Activated CD4-positive, alpha-beta memory T cell treated with anti-CD3 and anti-CD28 coated beads, Interleukin-2, amount 10 ng/mL, durations not matched to agents 7 days and 5 days (primary cell): Measurements from ENCODE around the gene ZNF19. TPM values are rescaled to one million over a fixed set of nuclear protein-coding genes. Genes with fewer than 3 reads are reported as not detected.
A peak's percentile ranks its signal among the peaks of the same experiment; 100 is the strongest.

Source experiments
- CTCF ChIA-PET: fragments of 350-600 bp; sonication (Branson Sonifier 250); formaldehyde crosslinking; loops from one replicate; lab custom pipeline; 2021; ENCODE audit warnings: antibody characterized with exemption, inconsistent platforms; lab: Charles Lee
- POLR2A ChIA-PET: fragments of 350-600 bp; sonication (Branson Sonifier 250); formaldehyde crosslinking; loops from one replicate; lab custom pipeline; 2021; ENCODE audit warnings: antibody characterized with exemption; lab: Charles Lee
- DNase-seq: peaks from one replicate; pipeline ENCODE4 v3.0.0-alpha.2; 2020
- H3K27ac Mint-ChIP-seq: one replicate; pipeline ENCODE4 v1.8.0; 2021; ENCODE audit warnings: mild to moderate bottlenecking, mixed read lengths
- H3K27me3 Mint-ChIP-seq: one replicate; pipeline ENCODE4 v1.8.0; 2021; ENCODE audit warnings: mixed read lengths
- H3K36me3 Mint-ChIP-seq: one replicate; pipeline ENCODE4 v1.8.0; 2021; ENCODE audit warnings: low read depth, mixed read lengths
- H3K4me1 Mint-ChIP-seq: one replicate; pipeline ENCODE4 v1.8.0; 2021; ENCODE audit warnings: mixed read lengths
- H3K4me3 Mint-ChIP-seq: one replicate; pipeline ENCODE4 v1.8.0; 2021; ENCODE audit warnings: mild to moderate bottlenecking, mixed read lengths
- H3K9me3 Mint-ChIP-seq: one replicate; pipeline ENCODE4 v1.8.0; 2021; ENCODE audit warnings: mixed read lengths
- total RNA-seq, 2 experiments: library from RNA; stranded (reverse); gene quantifications; one replicate each; pipeline ENCODE4 v1.2.3, GENCODE V29; 2021

ZNF19 gene
- total RNA-seq, 2 experiments from 2014 or later = 2.1 to 2.8 TPM

DNA sequence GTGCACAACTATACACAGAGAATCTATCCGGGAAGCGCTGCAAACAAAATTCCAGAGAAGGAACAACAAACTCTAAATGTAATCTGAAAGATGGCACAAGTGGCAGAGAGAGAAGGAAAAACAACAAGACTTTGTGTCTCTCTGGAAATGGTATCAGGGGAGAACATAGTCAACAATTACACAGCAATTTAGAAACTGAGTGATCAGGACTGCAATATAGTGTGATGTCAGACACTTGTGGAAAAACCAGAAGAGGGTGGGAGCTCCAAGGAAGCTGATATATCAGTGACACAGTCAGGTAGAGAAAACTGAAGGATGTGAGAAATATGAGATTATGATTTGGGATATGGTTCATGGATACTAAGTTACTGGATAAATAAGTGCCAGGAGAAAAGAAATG is 8.2 kb downstream of the ZNF19 start:
- POLR2A ChIA-PET = no interaction called here

DNA sequence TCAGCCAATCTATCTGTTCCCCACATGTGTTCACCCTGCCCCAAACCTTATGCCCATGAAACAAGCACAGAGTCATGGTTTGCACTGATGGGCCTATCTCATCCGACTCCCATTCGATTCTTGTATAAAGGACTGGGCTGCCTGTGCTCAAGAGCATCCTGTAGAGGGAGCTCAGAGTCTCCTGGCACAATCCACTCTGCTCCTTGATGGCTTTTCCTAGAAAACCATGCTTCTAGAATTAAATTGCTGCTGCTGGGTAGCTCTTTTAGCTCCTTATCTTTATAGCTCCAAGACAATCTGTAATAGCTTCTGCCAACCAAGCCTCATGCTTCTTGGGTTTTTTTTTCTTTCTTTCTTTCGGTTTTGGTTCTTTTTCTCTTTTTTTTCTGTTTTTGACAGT is 9.7 kb downstream of the ZNF19 start:
- H3K4me1 Mint-ChIP-seq = peaks cover 28% of the 10 kb centered on the region
- H3K4me3 Mint-ChIP-seq = no peak overlapping the region
- H3K27me3 Mint-ChIP-seq = no peaks in the 10 kb centered on the region
- H3K36me3 Mint-ChIP-seq = no peaks in the 10 kb centered on the region
- ChIA-PET POLR2A (no interaction called here), CTCF (interaction anchor here (0.8 to 1.1 kb wide), 2 partner anchors 10 to 20 kb away, joined by 4 to 5 read pairs; partner anchors contain the start of gene ZNF19)
- no peak overlapping the region for H3K27ac Mint-ChIP-seq
- no peak for DNase-seq
- no peaks in the 10 kb centered on the region for H3K9me3 Mint-ChIP-seq

More for the DNA sequence above, 8.2 kb downstream of the ZNF19 start:
- Mint-ChIP-seq H3K27ac (no peak overlapping the region), H3K4me3 (no peak overlapping the region), H3K27me3 (no peaks in the 10 kb centered on the region), H3K36me3 (no peaks in the 10 kb centered on the region), H3K9me3 (no peaks in the 10 kb centered on the region), H3K4me1 (peaks cover 36% of the 10 kb centered on the region)
- DNase-seq = no peak
- CTCF ChIA-PET = no interaction called here

DNA sequence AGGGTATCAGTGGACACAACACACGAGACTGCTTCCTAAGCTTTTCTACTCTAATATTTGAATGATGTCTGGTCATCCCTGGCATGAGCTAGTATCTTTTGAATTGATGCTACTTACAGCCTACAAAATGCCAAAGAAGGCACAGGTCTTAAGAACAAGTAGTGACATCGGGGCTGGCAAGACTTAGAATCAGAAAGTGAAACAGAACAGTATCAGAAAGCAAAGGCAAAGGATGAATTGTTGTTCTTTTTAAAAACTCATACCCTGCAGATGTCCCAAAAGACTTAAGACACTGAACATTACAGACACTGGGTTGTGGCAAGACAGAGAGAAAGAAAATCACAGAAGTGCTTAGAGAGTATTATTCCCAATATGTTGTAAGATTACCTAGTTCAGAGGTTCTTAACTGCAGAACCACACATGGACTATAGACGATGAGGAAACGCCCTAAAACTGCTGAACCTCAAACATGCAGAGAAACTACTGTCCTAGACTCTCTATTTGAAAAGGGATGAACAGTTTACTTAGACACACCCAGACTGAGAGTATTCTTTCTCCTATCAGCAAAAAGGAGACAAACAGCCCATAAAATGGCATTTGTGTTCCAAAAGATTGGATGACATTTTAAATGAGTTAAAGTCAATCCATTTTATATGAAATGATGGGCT is 12.5 kb downstream of the ZNF19 start:
- no peaks in the 10 kb centered on the region for H3K9me3 Mint-ChIP-seq
- CTCF ChIA-PET = interaction anchor here (0.6 kb wide), 1 partner anchor 181 kb away, joined by 4 read pairs; no protein-coding TSS in a partner anchor
- H3K27ac Mint-ChIP-seq = no peak overlapping the region
- POLR2A ChIA-PET = interaction anchor here (0.8 to 0.9 kb wide), 2 partner anchors 14 to 15 kb away, joined by 3 read pairs; partner anchors contain the start of gene ZNF23
- no peaks in the 10 kb centered on the region for H3K36me3 Mint-ChIP-seq
- H3K4me1 Mint-ChIP-seq = peaks cover 18% of the 10 kb centered on the region
- DNase-seq = no peak
- no peak overlapping the region for H3K4me3 Mint-ChIP-seq
- H3K27me3 Mint-ChIP-seq = no peaks in the 10 kb centered on the region

DNA sequence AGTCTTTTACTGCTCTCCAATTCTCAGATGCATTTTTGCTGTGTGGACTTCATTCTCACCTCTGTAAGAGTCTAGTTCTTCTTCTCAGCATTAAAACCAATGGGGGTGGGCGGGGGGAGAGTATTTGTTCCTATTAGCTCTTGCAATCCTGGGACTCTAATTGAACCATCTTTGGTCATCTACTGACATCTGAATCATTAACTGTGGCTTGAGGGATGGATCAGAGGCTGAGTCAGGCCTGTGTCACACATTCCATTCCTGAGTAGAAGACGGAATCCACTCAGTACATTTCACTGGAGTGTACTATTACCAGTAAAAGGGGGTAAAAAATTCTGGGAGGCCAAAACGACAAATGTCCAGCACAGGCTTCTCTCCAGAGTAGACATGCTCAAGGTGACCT is 14.3 kb downstream of the ZNF19 start:
- H3K27ac Mint-ChIP-seq = no peak overlapping the region

DNA sequence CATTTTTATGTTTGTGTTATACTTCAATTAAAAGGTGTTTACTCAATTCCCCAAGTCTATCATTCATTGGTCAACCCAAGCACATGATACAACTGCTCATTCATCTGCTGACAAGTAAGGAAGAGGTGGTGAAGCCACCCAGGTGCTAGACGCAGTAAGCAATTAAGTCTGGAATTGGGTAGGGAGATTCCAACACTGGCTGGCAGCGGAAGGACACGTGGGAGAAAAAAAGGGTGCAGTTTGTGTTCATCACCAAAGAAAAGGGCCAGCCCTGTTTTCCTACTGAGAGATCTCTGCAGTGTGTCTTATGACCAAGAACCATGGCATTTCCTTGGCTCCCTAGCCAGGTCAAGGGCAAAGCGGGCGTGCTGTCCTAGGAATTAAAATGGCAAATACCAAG is 15.2 kb downstream of the ZNF19 start:
- Mint-ChIP-seq H3K4me3 (no peak overlapping the region), H3K9me3 (no peaks in the 10 kb centered on the region), H3K27ac (no peak overlapping the region), H3K27me3 (no peaks in the 10 kb centered on the region), H3K36me3 (no peaks in the 10 kb centered on the region), H3K4me1 (peaks cover 14% of the 10 kb centered on the region)
- CTCF ChIA-PET = interaction anchor here (1.2 kb wide), 1 partner anchor 10 kb away, joined by 3 read pairs; no protein-coding TSS in a partner anchor
- DNase-seq = no peak
- POLR2A ChIA-PET = no interaction called here

More for the DNA sequence above, 14.3 kb downstream of the ZNF19 start:
- Mint-ChIP-seq H3K36me3 (no peaks in the 10 kb centered on the region), H3K4me3 (no peak overlapping the region), H3K27me3 (no peaks in the 10 kb centered on the region), H3K9me3 (no peaks in the 10 kb centered on the region), H3K4me1 (peaks cover 14% of the 10 kb centered on the region)
- CTCF ChIA-PET = interaction anchor here (1.2 kb wide), 1 partner anchor 9 kb away, joined by 3 read pairs; no protein-coding TSS in a partner anchor
- POLR2A ChIA-PET = no interaction called here
- DNase-seq = no peak

DNA sequence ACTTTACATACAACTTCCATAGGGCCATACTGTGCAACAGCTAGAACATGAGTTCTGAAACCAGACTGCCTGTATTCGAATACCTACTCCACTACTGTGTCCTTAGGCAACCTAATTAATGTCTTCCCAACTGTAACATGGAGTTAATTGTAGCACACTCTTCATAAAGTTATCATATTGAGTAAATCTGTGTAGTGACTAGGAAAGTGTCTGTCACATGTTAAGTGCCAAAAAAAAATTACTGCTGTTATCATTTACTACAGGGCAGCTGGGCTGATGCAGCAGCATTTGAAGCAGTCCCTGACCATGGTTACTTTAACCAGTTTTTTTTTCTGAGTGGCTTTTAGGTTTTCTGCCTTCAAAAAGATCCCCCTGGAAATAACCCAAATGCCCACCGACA is 16.2 kb downstream of the ZNF19 start:
- H3K36me3 Mint-ChIP-seq = no peaks in the 10 kb centered on the region
- H3K4me1 Mint-ChIP-seq = peaks cover 14% of the 10 kb centered on the region
- POLR2A ChIA-PET = no interaction called here
- no peak overlapping the region for H3K27ac Mint-ChIP-seq
- H3K9me3 Mint-ChIP-seq = no peaks in the 10 kb centered on the region
- no peaks in the 10 kb centered on the region for H3K27me3 Mint-ChIP-seq
- DNase-seq = no peak
- CTCF ChIA-PET = no interaction called here
- no peak overlapping the region for H3K4me3 Mint-ChIP-seq

DNA sequence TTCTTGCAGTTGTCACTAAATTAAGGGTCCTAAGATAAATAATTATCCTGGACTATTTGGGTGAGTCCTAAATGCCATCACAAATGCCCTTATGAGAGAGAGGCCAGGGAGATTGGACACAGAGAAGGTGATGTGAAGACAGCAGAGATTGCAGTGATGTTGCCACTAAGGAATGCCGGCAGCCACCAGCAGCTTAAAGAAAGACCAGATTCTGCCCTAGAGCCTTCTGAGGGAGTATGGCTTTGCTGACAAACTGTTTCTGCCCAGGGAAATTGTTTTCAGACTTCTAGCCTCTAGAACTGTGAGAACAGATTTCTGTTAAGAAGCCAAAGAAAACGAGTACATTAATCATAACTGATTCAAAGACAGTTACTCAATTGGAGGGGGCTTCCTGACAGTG is 17.1 kb downstream of the ZNF19 start:
- DNase-seq = no peak
- no peak overlapping the region for H3K4me3 Mint-ChIP-seq
- H3K27ac Mint-ChIP-seq = no peak overlapping the region
- no peaks in the 10 kb centered on the region for H3K9me3 Mint-ChIP-seq
- ChIA-PET CTCF (no interaction called here), POLR2A (interaction anchor here (1.0 kb wide), 1 partner anchor 10 kb away, joined by 3 read pairs; no protein-coding TSS in a partner anchor)
- H3K27me3 Mint-ChIP-seq = no peaks in the 10 kb centered on the region
- H3K36me3 Mint-ChIP-seq = no peaks in the 10 kb centered on the region
- peaks cover 8% of the 10 kb centered on the region for H3K4me1 Mint-ChIP-seq

DNA sequence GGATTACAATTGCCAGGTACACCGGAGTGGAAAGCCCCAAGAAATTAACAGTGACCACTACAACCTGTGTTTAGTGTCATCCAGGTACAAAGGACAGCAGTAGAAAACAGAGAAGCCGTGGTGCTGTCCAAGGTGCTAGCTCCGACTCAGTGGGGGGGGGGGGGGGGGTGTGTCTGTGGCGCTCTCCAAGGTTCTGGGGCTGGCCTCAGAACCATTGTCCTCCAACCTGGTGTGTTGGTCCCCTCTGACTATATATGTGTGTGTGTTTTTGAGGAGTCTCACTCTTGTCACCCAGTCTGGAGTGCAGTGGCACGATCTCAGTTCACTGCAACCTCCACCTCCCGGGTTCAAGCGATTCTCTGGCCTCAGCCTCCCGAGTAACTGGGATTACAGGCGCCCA is 21.3 kb downstream of the ZNF19 start:
- H3K4me3 Mint-ChIP-seq = no peak overlapping the region
- peak; percentile 48 for DNase-seq
- no peak overlapping the region for H3K27ac Mint-ChIP-seq
- H3K9me3 Mint-ChIP-seq = no peaks in the 10 kb centered on the region
- H3K27me3 Mint-ChIP-seq = no peaks in the 10 kb centered on the region
- H3K4me1 Mint-ChIP-seq = peaks cover 4% of the 10 kb centered on the region
- no peaks in the 10 kb centered on the region for H3K36me3 Mint-ChIP-seq
- ChIA-PET POLR2A (interaction anchor here (0.5 kb wide), 1 partner anchor 98 kb away, joined by 3 read pairs; no protein-coding TSS in a partner anchor), CTCF (no interaction called here)

DNA sequence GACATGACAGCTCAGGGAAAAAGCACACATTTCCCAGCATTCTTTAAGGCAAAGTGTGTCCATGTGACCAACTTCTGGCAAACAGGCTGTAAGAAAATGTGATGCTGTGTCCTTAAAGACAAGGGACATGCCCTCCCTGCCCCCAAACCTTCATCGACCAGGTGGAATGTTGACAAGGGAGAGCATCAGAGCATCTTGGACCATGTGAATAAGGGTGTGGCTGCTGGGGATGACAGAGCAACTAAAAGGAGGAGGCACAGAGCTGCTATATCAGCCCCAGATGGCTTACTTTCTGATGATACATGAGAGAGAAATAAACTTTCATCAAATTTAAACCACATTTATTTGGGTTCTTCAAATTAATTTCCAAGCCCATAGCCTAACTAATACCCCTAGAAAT is 24.9 kb downstream of the ZNF19 start:
- peaks cover 24% of the 10 kb centered on the region for H3K4me1 Mint-ChIP-seq
- POLR2A ChIA-PET = interaction anchor here (3.0 kb wide), 1 partner anchor 20 kb away, joined by 26 read pairs; no protein-coding TSS in a partner anchor

DNA sequence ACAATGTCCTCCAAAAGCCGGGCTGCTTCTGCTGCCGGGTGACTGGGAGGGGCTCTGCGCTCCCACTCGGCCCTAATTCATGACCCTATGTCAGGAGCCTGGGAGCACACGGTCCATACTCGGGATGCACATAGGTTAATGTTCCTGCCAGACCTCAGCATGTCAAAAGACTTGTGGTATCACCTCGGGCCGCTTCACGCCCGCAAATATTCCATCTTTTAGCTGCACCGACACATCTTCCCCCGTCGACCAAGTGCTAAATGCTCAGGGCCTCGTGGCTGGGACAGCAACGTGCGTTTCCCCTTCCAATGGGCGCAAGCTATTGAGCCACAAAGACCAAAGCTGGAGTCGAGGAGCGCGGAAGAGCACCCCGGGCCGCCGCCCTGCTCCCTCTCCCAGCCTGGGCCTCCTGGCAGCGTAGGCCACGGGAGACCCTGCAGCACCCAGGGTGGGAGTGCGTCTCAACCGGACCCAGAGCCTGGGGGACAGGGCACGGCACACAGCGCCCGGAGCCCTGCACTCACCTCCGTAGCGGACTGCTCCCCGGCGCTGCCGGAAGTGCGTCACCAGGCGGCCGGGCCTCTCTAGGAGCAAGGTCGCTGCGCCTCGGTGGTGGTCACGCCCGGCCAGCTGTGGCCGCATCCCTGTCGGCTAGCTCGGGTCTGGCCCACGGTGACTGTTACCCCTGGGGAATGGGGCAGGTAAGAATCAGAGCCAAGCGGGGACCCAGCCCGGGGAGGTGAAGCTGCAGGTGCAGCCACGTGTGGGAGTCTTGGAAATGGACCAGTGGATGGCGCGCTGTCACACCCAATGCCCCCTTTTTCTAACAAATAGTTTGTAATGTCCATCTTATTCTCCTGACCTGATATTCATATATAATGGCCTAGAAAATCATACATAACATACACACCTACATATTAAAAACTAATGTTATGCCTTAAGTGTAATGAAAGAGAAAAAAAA is 27.2 kb downstream of the ZNF19 start, which contains the start of gene ZNF23:
Gene ZNF23, minus strand, starts transcription at position 562 of the 963 bp plus-strand sequence. CDS start 5,451 bp downstream, outside the sequence.
- peak; percentile 81 for DNase-seq
- Mint-ChIP-seq H3K9me3 (no peaks in the 10 kb centered on the region), H3K4me3 (peak within 1 kb of the TSS; percentile 89), H3K4me1 (peaks cover 24% of the 10 kb centered on the region), H3K27me3 (no peaks in the 10 kb centered on the region), H3K36me3 (peaks cover 2% of the 10 kb centered on the region), H3K27ac (peak within 1 kb of the TSS; percentile 67)
- ChIA-PET POLR2A (interaction anchor here (0.7 to 3.0 kb wide), 5 partner anchors 10 to 28 kb away, joined by 3 to 26 read pairs (median 3); no protein-coding TSS in a partner anchor), CTCF (interaction anchor here (1.1 to 1.6 kb wide), 4 partner anchors 23 to 149 kb away, joined by 3 to 10 read pairs (median 3); no protein-coding TSS in a partner anchor)

More for the DNA sequence above, 24.9 kb downstream of the ZNF19 start:
- no peaks in the 10 kb centered on the region for H3K9me3 Mint-ChIP-seq
- H3K36me3 Mint-ChIP-seq = peaks cover 2% of the 10 kb centered on the region
- no peak overlapping the region for H3K27ac Mint-ChIP-seq
- no peak overlapping the region for H3K4me3 Mint-ChIP-seq
- CTCF ChIA-PET = interaction anchor here (0.9 to 1.6 kb wide), 3 partner anchors 21 to 147 kb away, joined by 3 to 8 read pairs (median 3); no protein-coding TSS in a partner anchor
- no peak for DNase-seq
- H3K27me3 Mint-ChIP-seq = no peaks in the 10 kb centered on the region

DNA sequence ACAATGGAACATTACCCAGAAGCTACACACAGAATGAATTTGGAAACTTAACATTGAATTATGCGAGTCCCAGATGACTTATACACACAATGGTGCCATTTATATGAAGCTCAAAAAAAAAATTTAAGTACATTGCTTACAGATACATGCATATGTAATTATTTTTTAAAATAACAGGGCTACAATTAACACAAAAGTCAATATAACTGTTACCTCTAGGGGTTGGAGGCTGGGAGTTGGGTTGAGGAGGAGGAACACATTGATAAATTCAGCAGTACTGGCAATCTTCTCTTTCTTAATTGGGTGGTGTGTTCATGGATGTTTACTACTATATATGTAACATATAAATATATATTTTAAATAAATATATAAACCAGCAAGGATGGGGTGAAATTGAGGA is 28.2 kb downstream of the ZNF19 start:
- DNase-seq = no peak
- POLR2A ChIA-PET = no interaction called here
- CTCF ChIA-PET = interaction anchor here (0.5 to 1.0 kb wide), 2 partner anchors 8 to 23 kb away, joined by 3 to 4 read pairs; no protein-coding TSS in a partner anchor
- H3K4me1 Mint-ChIP-seq = peaks cover 24% of the 10 kb centered on the region
- no peaks in the 10 kb centered on the region for H3K27me3 Mint-ChIP-seq
- no peaks in the 10 kb centered on the region for H3K9me3 Mint-ChIP-seq
- H3K4me3 Mint-ChIP-seq = peak overlapping the region; percentile 89
- H3K27ac Mint-ChIP-seq = no peak overlapping the region
- H3K36me3 Mint-ChIP-seq = peaks cover 8% of the 10 kb centered on the region

DNA sequence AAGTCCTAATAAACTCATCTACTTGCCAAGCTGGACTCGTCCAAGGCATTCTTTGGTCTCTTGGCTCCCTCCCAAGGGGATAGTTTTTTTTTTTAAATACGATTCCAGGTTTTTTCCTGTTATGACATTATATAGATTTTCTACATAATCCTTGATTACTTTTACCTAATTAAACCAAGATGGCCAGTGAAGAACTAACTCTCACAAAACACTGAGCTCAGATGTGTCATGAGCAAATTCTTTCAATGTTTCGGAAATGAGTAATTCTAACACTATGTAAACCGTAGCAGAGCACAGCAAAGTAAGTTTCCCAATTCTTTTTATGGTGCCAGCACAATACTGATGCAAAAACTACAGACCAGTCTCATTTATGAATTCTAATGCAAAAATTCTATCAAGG is 28.9 kb downstream of the ZNF19 start:
- H3K9me3 Mint-ChIP-seq = no peaks in the 10 kb centered on the region
- no peaks in the 10 kb centered on the region for H3K27me3 Mint-ChIP-seq
- H3K36me3 Mint-ChIP-seq = peaks cover 9% of the 10 kb centered on the region
- peaks cover 24% of the 10 kb centered on the region for H3K4me1 Mint-ChIP-seq
- POLR2A ChIA-PET = no interaction called here
- CTCF ChIA-PET = interaction anchor here (1.0 kb wide), 1 partner anchor 24 kb away, joined by 4 read pairs; no protein-coding TSS in a partner anchor
- DNase-seq = no peak
- H3K4me3 Mint-ChIP-seq = no peak overlapping the region
- H3K27ac Mint-ChIP-seq = no peak overlapping the region
